OCI-LY7 (cell line): ENCODE measurements around the gene RNF144A. TPM values are rescaled to one million over a fixed set of nuclear protein-coding genes. Genes with fewer than 3 reads are reported as not detected.

Experiments
- BruUV-seq: library from RNA; stranded (reverse); fragments of 400-500 nt; replicated peaks from 2 replicates; lab custom pipeline; 2021; lab: Mats Ljungman, UMichigan
- CTCF ChIA-PET: fragments of 300-600 bp; sonication (Branson Sonifier 250); formaldehyde crosslinking; loops from one replicate; lab custom pipeline; 2022; ENCODE audit warnings: antibody characterized with exemption; ENCODE audit not compliant: unreplicated experiment; lab: Charles Lee
- POLR2A ChIA-PET: fragments of 300-600 bp; sonication (Branson Sonifier 250); formaldehyde crosslinking; loops from one replicate; lab custom pipeline; 2022; ENCODE audit warnings: antibody characterized with exemption; lab: Charles Lee
- DNase-seq: peaks from one replicate; pipeline ENCODE4 v3.0.0-alpha.2; 2015; ENCODE audit warnings: low spot score
- H2AFZ ChIP-seq: fragments of 200-600 bp; sonication (generic), shearing (Covaris generic); 2 replicates; pipeline ENCODE4 v1.6.1; 2014; ENCODE audit warnings: mild to moderate bottlenecking, antibody characterized with exemption, low read length, moderate library complexity
- H3K27ac ChIP-seq: fragments of 200-600 bp; sonication (generic); 2 replicates; pipeline ENCODE4 v1.5.1; 2014; ENCODE audit warnings: mixed run types, low read depth, mild to moderate bottlenecking, moderate library complexity, low read length, inconsistent platforms; ENCODE audit not compliant: poor library complexity, severe bottlenecking
- H3K36me3 ChIP-seq: fragments of 200-600 bp; sonication (generic); 2 replicates; pipeline ENCODE4 v1.6.1; 2014; ENCODE audit warnings: mild to moderate bottlenecking, antibody characterized with exemption, low read length, moderate library complexity, mixed read lengths; ENCODE audit not compliant: insufficient read depth
- H3K4me1 ChIP-seq: fragments of 200-600 bp; sonication (generic); 2 replicates; pipeline ENCODE4 v1.5.1; 2014; ENCODE audit warnings: mild to moderate bottlenecking, low read length; ENCODE audit not compliant: insufficient read depth, poor library complexity, severe bottlenecking
- H3K4me2 ChIP-seq: fragments of 200-600 bp; sonication (generic); 2 replicates; pipeline ENCODE4 v1.6.1; 2014; ENCODE audit warnings: mild to moderate bottlenecking, low read length
- H3K4me3 ChIP-seq: fragments of 200-600 bp; sonication (generic); 2 replicates; pipeline ENCODE4 v1.5.1; 2014; ENCODE audit warnings: mild to moderate bottlenecking, low read depth, low read length; ENCODE audit not compliant: poor library complexity, severe bottlenecking
- H3K79me2 ChIP-seq: fragments of 200-600 bp; sonication (generic); 2 replicates; pipeline ENCODE4 v1.6.1; 2016; ENCODE audit warnings: low read depth, mild to moderate bottlenecking, low read length, moderate library complexity, mixed read lengths; ENCODE audit not compliant: insufficient read depth
- H3K9me2 ChIP-seq: fragments of 200-600 bp; sonication (generic); 2 replicates; pipeline ENCODE4 v1.6.1; 2016; ENCODE audit warnings: mild to moderate bottlenecking, low read length, mixed read lengths; ENCODE audit not compliant: insufficient read depth
- H3K9me3 ChIP-seq: fragments of 200-600 bp; sonication (generic); 2 replicates; pipeline ENCODE4 v1.6.1; 2014; ENCODE audit warnings: mild to moderate bottlenecking, mixed run types, low read length, mixed read lengths
- H4K20me1 ChIP-seq: fragments of 200-600 bp; sonication (generic); 2 replicates; pipeline ENCODE4 v1.6.1; 2014; ENCODE audit warnings: mild to moderate bottlenecking, antibody characterized with exemption, low read length, moderate library complexity, mixed read lengths; ENCODE audit not compliant: insufficient read depth
- EZH2phosphoT487 ChIP-seq: fragments of 200-600 bp; sonication (generic); IDR thresholded peaks from 2 replicates; pipeline ENCODE4 v1.6.1; 2018; ENCODE audit warnings: low read depth, borderline replicate concordance, mild to moderate bottlenecking, mixed run types, antibody characterized with exemption, low read length, moderate library complexity, mixed read lengths
- intact Hi-C: fragments of 100-400 bp; cut with micrococcal nuclease; formaldehyde crosslinking; loops from one replicate; pipeline ENCODE4 v1.10.0; 2022; ENCODE audit not compliant: unreplicated experiment
- total RNA-seq, 2 experiments: library from RNA; depleted of rRNA in 1 of 2; stranded (reverse); fragments of >200 nt in 1 of 2; shearing (Covaris generic) in 1 of 2; gene quantifications; 2 replicates each; pipeline ENCODE4 v1.2.3, GENCODE V29; 2014 to 2022
- TF ChIP-seq, protein P1 (sequence below): fragments of 200-600 bp; sonication (generic); conservative IDR thresholded peaks from 2 replicates; pipeline ENCODE4 v1.5.1; 2014; ENCODE audit warnings: mild to moderate bottlenecking, antibody characterized with exemption, low read length, moderate library complexity, mixed read lengths

The RNF144A gene
- total RNA-seq, 2 experiments from 2014 or later, result 1.1 to 1.9 TPM

DNA sequence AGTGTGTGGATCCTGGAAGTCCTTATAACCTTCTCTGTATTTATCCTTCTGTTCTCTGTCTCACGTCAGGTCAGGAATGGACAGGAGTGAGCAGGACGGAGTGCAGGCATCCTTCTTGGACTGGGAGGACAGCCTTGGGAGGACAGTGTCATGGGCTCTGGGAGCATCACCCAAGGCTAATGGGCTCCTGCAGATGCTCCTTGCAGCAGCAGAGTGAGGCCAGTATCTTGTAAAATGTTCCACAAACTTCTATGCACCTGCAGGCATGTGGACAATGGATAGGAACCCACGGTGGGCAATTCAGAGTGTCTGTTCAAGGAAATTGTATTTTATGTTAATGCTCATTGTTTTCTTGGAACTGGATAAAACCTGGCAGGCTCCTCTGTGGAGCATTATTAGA is 176.2 kb downstream of the RNF144A start:
- peaks cover 8% of the 10 kb centered on the region for H3K4me1 ChIP-seq
- POLR2A ChIA-PET, result no interaction called here
- no peak overlapping the region for H2AFZ ChIP-seq
- no peaks in the 10 kb centered on the region for H4K20me1 ChIP-seq
- no peak overlapping the region for H3K27ac ChIP-seq
- no peaks in the 10 kb centered on the region for H3K9me2 ChIP-seq
- CTCF ChIA-PET, result no interaction called here
- TF ChIP-seq, protein P1, sequence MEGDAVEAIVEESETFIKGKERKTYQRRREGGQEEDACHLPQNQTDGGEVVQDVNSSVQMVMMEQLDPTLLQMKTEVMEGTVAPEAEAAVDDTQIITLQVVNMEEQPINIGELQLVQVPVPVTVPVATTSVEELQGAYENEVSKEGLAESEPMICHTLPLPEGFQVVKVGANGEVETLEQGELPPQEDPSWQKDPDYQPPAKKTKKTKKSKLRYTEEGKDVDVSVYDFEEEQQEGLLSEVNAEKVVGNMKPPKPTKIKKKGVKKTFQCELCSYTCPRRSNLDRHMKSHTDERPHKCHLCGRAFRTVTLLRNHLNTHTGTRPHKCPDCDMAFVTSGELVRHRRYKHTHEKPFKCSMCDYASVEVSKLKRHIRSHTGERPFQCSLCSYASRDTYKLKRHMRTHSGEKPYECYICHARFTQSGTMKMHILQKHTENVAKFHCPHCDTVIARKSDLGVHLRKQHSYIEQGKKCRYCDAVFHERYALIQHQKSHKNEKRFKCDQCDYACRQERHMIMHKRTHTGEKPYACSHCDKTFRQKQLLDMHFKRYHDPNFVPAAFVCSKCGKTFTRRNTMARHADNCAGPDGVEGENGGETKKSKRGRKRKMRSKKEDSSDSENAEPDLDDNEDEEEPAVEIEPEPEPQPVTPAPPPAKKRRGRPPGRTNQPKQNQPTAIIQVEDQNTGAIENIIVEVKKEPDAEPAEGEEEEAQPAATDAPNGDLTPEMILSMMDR, result no peak
- TF ChIP-seq EZH2phosphoT487, result no peak
- H3K4me3 ChIP-seq, result no peak overlapping the region
- no peaks in the 10 kb centered on the region for H3K79me2 ChIP-seq
- H3K9me3 ChIP-seq, result no peaks in the 10 kb centered on the region
- no peaks in the 10 kb centered on the region for H3K36me3 ChIP-seq
- H3K4me2 ChIP-seq, result no peak overlapping the region
- BruUV-seq, result no TSS peak
- intact Hi-C loops, result no loop called here
- no peak for DNase-seq

Other genes with a start within 250 kb of the RNF144A start
- gene CMPK2, start 51.5 kb upstream of the RNF144A start, total RNA-seq (2014; rRNA removed; shearing (Covaris generic)), result 0.28 TPM in 1 of 2 replicates, not detected in the other
- gene CMPK2, start 51.5 kb upstream of the RNF144A start, total RNA-seq (2022), result 0.72 and 0.99 TPM in 2 replicates
- gene RSAD2, start 39.6 kb upstream of the RNF144A start, total RNA-seq (2014; rRNA removed; shearing (Covaris generic)), result not detected in 2 replicates
- not detected in 2 replicates for gene RSAD2, start 39.6 kb upstream of the RNF144A start, total RNA-seq (2022)